SU-DHL-6 (cell line): ENCODE results near the gene TIAM2.

Experiments used
- H2AFZ ChIP-seq: fragments of 200-600 bp; sonication (generic); 2 replicates; pipeline ENCODE4 v1.6.1; 2014; ENCODE audit warnings: low read depth, mild to moderate bottlenecking, moderate library complexity, mixed read lengths, antibody characterized with exemption, low read length; ENCODE audit not compliant: severe bottlenecking
- H3F3A ChIP-seq: fragments of 200-600 bp; shearing (Covaris generic); 2 replicates; pipeline ENCODE4 v1.6.0; 2016; ENCODE audit warnings: antibody characterized with exemption, mild to moderate bottlenecking; ENCODE audit not compliant: insufficient read depth
- H3K27ac ChIP-seq: fragments of 200-600 bp; sonication (generic); 2 replicates; pipeline ENCODE4 v1.5.1; 2016; ENCODE audit warnings: low read depth, mild to moderate bottlenecking, low read length, moderate library complexity, mixed read lengths
- H3K27me3 ChIP-seq: fragments of 200-600 bp; sonication (generic), shearing (Covaris generic); 2 replicates; pipeline ENCODE4 v1.6.0; 2014; ENCODE audit warnings: mild to moderate bottlenecking, low read length
- H3K36me3 ChIP-seq: fragments of 200-600 bp; sonication (generic); 2 replicates; pipeline ENCODE4 v1.6.1; 2014; ENCODE audit warnings: mild to moderate bottlenecking, low read length, mixed read lengths
- H3K4me2 ChIP-seq: fragments of 300-600, 200-600 bp; shearing (Covaris generic), sonication (generic); 2 replicates; pipeline ENCODE4 v1.6.0; 2014; ENCODE audit warnings: low read length, low read depth, mild to moderate bottlenecking; ENCODE audit not compliant: poor library complexity, severe bottlenecking
- H3K4me3 ChIP-seq: fragments of 200-600 bp; sonication (generic); 2 replicates; pipeline ENCODE4 v1.5.1; 2014; ENCODE audit warnings: antibody characterized with exemption, low read length, mild to moderate bottlenecking, mixed read lengths; ENCODE audit not compliant: insufficient read depth, poor library complexity, severe bottlenecking
- H3K79me2 ChIP-seq: fragments of 200-600 bp; sonication (generic); 2 replicates; pipeline ENCODE4 v1.6.1; 2014; ENCODE audit warnings: mild to moderate bottlenecking, low read length, moderate library complexity; ENCODE audit not compliant: insufficient read depth
- H3K9ac ChIP-seq: fragments of 200-600 bp; sonication (generic); 2 replicates; pipeline ENCODE4 v1.7.0; 2014; ENCODE audit warnings: mild to moderate bottlenecking, low read length
- H3K9me2 ChIP-seq: fragments of 200-600 bp; sonication (generic); replicated peaks from 2 replicates; pipeline ENCODE4 v1.6.1; 2014; ENCODE audit warnings: low read length; ENCODE audit not compliant: insufficient read depth
- H3K9me3 ChIP-seq: fragments of 200-600 bp; sonication (generic); 2 replicates; pipeline ENCODE4 v1.6.1; 2014; ENCODE audit warnings: low read length, mixed read lengths; ENCODE audit not compliant: insufficient read depth
- H4K20me1 ChIP-seq: fragments of 200-600 bp; sonication (generic); 2 replicates; pipeline ENCODE4 v1.6.1; 2014; ENCODE audit warnings: low read depth, mild to moderate bottlenecking, antibody characterized with exemption, low read length, moderate library complexity, mixed read lengths
- CTCF ChIP-seq: fragments of 200-600 bp; sonication (generic); IDR thresholded peaks from one replicate; pipeline ENCODE4 v1.5.1; 2017; ENCODE audit warnings: antibody characterized with exemption, mild to moderate bottlenecking, low read length, moderate library complexity; ENCODE audit not compliant: insufficient read depth, poor library complexity, severe bottlenecking
- EZH2phosphoT487 ChIP-seq: fragments of 200-600 bp; sonication (generic), shearing (Covaris generic); conservative IDR thresholded peaks from 2 replicates; pipeline ENCODE4 v1.6.1; 2018; ENCODE audit warnings: mild to moderate bottlenecking, antibody characterized with exemption, low read length, moderate library complexity, mixed read lengths

The TIAM2 gene

GRCh38 chr6:155122199-155122950, 127.3 kb downstream of the TIAM2 start:
- Histone ChIP-seq H3K4me2 (no peak overlapping the region), H4K20me1 (no peaks in the 10 kb centered on the region), H3K27ac (no peak overlapping the region), H3K36me3 (no peaks in the 10 kb centered on the region), H3K4me3 (no peak overlapping the region), H3K9ac (no peak overlapping the region), H3K9me3 (no peaks in the 10 kb centered on the region), H2AFZ (no peak overlapping the region), H3K79me2 (no peaks in the 10 kb centered on the region), H3K27me3 (no peaks in the 10 kb centered on the region), H3K9me2 (no peaks in the 10 kb centered on the region), H3F3A (no peaks in the 10 kb centered on the region)
- TF ChIP-seq EZH2phosphoT487: no peak
- TF ChIP-seq CTCF: no peak

- Histone ChIP-seq H3K9me3 (no peaks in the 10 kb centered on the region), H3K4me2 (no peak overlapping the region), H3K9ac (no peak overlapping the region), H3K27ac (no peak overlapping the region), H3F3A (no peaks in the 10 kb centered on the region), H3K79me2 (no peaks in the 10 kb centered on the region), H3K27me3 (no peaks in the 10 kb centered on the region), H3K4me3 (no peak overlapping the region), H2AFZ (no peak overlapping the region), H3K36me3 (no peaks in the 10 kb centered on the region), H4K20me1 (no peaks in the 10 kb centered on the region), H3K9me2 (no peaks in the 10 kb centered on the region)
- TF ChIP-seq CTCF (no peak), EZH2phosphoT487 (no peak)
Measured at GRCh38 chr6:155123520-155123919, 128.4 kb downstream of the TIAM2 start.

GRCh38 chr6:155125906-155126305, 130.8 kb downstream of the TIAM2 start:
- Histone ChIP-seq H3F3A (no peaks in the 10 kb centered on the region), H3K9me2 (no peaks in the 10 kb centered on the region), H2AFZ (no peak overlapping the region), H3K36me3 (no peaks in the 10 kb centered on the region), H3K9me3 (no peaks in the 10 kb centered on the region), H3K4me3 (no peak overlapping the region), H3K27me3 (no peaks in the 10 kb centered on the region), H3K4me2 (no peak overlapping the region), H3K27ac (no peak overlapping the region), H4K20me1 (no peaks in the 10 kb centered on the region), H3K9ac (no peak overlapping the region), H3K79me2 (no peaks in the 10 kb centered on the region)
- TF ChIP-seq CTCF: no peak
- TF ChIP-seq EZH2phosphoT487: no peak
